ENCODE results near the gene SRGAP2B.
"Not testable (repeated sequence)": the region's sequence is repeated elsewhere in the genome, so short reads cannot be mapped to it uniquely, and the experiment has no call there.

The SRGAP2B gene

DNA sequence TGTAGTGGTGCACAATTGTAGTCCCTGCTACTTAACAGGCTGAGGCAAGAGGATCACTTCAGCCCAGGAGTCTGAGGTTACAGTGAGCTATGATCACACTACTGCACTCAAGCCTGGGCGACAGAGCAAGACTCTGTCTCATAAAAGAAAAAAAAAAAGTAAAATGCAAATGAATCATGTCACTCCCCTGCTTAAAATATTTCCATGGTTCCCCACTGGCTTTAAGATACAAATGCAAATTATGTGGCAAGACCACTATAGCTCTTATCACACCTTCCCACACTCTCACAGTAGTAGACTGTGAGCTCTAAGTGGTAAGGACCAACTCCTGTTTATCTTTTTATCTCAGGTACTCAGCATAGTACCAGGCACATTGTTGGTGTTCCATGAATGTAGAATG lies 53.6 kb downstream of the SRGAP2B start:
- DNase-seq, result not testable (repeated sequence)

DNA sequence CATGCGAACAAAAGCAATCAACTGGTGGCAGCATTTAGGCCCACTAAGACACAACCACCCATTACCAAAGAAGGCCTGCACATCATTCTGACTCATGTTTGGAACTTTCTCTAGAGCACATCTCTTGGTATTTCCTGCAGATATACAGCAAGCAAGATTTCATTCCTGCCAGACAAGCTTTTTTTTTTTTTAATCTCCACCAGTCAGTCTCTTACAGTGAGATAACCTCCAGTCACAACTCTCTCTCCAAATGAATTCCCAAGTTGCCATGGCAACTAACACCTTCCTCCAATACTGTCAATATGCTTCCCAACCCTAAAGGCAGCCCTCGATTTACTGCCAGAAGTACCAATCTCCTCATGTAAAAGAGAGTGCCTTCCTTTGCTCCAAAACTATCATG lies 59.1 kb downstream of the SRGAP2B start:
- DNase-seq, result not testable (repeated sequence)

DNA sequence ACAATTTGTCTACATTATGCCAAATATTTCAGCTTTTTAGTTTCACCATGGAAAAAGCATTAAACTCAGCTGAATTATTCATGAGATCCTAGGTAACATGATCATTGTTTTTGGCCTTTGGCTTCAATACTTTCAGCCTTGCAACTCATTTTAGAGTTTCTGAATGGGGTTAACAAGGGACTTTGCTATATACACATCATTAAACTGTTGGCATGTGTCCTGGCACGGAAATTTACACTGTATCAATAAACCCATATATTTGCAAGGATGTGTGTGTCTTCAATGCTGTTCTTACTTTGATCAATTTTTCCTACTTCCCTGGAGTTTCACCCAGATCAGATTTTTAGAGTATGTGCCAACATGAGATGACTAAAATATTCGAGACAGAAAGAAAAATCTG lies 61.6 kb downstream of the SRGAP2B start:
- not testable (repeated sequence) for DNase-seq

DNA sequence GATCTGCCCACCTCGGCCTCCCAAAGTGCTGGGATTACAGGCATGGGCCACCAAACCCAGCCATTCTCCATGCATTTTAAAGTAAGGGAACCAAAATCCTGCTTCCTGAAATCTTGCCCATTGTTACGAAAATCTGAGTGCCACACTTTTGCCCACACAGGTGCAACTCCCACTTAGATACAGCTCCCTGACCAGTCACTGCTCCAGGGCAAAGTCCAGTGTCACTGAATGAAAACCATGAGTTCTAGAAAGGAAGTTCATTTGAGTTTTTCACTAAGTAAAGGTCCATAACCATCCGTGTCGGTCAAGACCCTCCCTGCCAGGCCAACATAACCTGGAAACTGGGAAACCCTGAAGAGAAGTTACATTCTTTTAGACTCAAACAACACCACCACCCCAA lies 67.9 kb downstream of the SRGAP2B start:
- not testable (repeated sequence) for DNase-seq

GRCh38 chr1:145025286-145025685 lies 69.8 kb downstream of the SRGAP2B start:
- not testable (repeated sequence) for DNase-seq

DNA sequence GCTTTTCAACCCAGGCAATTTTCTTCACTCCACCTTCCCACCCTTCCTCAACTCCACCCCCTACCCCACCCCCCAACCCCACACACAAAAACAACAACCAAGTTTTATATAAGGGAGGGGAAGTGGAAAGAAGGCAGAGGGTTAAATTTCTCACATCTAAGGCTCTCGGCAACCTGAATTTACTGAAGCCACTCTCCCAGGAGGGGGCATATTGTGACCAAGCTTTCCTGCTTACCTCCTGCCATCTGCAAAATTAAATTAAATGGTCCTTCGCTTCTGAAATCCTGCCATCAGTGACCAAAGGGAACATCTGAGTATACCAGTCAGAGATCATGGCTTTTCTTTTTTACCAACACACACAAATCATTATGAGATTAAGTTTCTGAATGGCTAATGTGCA lies 72.9 kb downstream of the SRGAP2B start:
- not testable (repeated sequence) for DNase-seq

- not testable (repeated sequence) for DNase-seq
Measured at GRCh38 chr1:145021749-145022148, 73.4 kb downstream of the SRGAP2B start.

DNA sequence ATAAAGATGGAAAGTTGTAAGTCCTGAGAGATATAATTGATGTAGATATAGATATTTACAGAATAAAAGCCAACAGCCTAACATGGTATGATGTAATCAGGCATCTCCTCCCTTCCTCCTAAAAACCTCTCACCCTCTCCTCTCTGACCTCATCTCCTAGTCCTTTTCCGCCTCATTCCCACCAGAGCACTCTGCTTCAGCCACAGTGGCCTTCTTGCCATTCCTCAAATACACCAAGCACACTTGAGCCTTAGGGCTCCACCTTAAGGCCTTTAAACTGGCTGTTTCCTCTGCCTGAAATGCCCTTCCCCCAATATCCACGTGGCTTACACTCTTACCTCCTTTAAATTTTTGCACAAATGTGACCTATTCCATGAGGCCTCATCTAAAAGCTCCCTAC lies 75.4 kb downstream of the SRGAP2B start:
- DNase-seq, result not testable (repeated sequence)

- not testable (repeated sequence) for DNase-seq
Measured at GRCh38 chr1:145017725-145018124, 77.4 kb downstream of the SRGAP2B start.

DNA sequence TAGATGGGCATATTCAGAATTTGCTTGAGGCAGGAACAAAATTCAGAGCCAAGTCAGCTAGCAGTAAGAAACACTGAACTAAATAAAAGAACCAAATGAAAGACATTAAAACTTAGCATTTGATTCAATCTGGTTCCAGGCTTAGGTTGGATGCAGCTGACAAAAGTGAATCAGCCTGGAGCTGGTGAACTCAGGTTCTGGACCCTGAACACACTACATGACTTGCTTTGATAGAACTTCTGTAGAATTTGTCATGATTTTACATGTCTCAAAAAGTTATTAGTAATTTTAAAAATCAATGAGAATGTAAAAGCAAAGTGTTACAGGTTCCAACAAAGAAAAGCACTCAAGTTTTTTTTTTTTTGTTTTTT lies 78.7 kb downstream of the SRGAP2B start:
- not testable (repeated sequence) for DNase-seq

GRCh38 chr1:145015744-145016491 lies 79.2 kb downstream of the SRGAP2B start:
- DNase-seq, result not testable (repeated sequence)

- DNase-seq, result not testable (repeated sequence)
Measured at GRCh38 chr1:145013353-145013752, 81.8 kb downstream of the SRGAP2B start.

DNA sequence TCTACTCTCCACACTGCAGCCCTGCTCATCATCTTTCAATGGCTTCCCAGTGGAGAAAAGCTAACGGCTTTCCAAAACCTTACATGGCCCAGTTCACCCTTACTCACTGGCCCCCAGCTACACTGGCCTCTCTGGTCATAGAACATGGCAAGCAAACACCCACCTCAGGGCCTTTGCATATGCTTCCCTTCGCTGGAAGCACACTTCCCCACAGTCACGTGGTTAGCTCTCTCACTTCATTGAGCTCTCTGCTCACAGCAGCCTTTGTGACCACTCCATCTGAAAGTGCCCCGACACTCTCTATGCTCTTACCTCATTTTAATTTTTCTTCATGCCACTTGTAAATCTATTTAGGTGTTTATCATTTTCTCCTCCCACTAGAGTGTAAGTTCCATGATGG lies 83.3 kb downstream of the SRGAP2B start:
- not testable (repeated sequence) for DNase-seq

DNA sequence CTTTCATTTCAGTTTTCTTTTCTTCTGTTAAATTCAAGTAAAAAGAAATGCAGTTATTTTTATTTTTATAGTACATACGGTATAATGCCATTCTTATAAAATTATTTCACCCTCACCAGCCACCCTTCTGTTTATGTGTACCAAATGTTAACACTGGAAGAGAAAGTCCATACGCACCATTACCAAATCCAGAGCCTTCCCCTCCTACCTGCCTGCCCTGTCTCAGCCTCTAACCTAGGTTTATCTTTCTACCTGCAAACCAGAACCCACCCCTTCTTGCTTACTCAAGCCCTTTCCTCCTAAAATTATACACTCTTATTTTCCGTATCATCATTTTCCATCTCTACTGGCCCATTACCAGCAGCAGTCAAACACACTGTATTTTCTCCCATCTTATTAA lies 84.5 kb downstream of the SRGAP2B start:
- not testable (repeated sequence) for DNase-seq

GRCh38 chr1:145009928-145010327 lies 85.2 kb downstream of the SRGAP2B start:
- not testable (repeated sequence) for DNase-seq

DNA sequence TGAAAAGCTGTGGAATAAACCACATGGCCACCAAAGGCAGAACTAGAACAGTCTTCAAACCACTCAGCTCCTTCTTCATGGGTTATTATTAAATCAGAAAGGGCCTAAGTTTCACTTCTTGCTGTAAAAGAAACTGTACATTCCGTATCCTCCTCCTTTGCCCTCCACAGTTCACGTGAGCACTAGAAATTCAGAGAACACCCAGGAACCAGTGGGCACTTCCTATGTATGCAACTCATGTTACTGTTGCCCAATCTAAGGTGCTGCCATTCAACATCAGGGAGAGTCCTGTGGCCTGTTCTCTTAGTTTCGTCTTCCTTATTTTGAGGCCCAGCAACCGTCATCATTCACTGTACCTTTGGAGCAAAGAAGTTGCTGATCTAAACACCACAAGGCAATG lies 86.7 kb downstream of the SRGAP2B start:
- DNase-seq, result not testable (repeated sequence)

DNA sequence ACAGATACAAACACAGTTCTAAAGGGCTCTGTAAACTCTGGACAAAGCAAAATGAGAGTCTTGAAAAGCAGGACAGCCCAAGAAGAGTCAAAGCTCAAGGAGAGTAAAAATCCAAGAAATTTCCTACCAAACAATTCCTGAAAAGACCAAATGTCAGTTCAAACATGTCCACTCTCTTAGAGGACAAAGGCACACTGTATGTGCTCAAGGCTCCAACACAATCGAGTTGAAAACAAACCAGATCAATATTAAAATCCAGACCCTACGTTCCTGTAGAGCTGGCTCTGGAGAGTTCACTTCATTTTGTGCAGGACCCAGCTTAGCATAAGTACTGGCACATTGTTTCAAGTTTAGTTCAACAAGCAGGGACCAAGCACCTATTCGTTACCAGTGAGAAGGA lies 90.0 kb downstream of the SRGAP2B start:
- DNase-seq, result not testable (repeated sequence)

GRCh38 chr1:145001381-145001780 lies 93.7 kb downstream of the SRGAP2B start:
- not testable (repeated sequence) for DNase-seq

DNA sequence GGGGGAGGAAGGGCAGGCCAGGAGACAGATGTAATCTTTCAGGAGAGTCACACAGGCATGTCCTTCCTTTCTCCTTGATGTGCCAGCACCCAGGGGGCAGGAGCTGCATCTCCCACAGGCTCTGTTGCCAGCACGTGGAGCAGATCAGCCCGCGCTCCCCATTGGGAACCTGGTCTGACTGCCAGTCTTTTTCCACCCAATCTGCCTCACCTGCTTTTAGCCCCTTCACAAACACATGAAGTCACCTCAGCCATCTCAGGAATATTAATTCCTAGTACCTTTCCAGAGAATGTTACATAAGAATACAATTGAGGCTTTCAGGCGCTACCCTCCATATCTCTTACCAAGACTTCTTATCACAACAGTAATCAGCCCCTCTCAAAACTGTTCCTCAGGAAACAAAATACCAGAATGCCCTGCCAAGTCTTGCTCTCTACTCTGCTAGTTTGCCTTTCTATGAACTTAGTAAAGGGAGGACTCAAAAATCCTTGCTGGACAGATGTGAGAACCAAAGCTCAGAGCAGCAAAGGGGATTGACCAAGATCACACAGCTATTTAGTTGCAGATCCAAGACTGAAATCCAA lies 94.3 kb downstream of the SRGAP2B start:
- DNase-seq, result not testable (repeated sequence)

GRCh38 chr1:145000074-145000742 lies 94.9 kb downstream of the SRGAP2B start:
- DNase-seq, result not testable (repeated sequence)

DNA sequence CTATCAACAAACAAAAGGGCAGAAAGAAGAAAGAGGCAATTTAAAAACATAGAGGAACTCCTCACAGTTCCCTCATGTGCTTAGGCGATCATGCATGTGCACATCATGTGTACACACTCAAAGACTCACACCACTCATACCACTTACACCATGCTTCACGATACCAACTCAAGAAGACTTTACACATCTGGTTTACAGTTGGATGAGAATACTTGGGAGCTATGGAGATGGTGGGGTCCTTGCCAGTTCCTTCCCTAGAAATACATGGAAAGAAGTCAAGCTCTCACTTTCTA lies 96.2 kb downstream of the SRGAP2B start:
- DNase-seq, result not testable (repeated sequence)

GRCh38 chr1:144998134-144998980 lies 96.8 kb downstream of the SRGAP2B start:
- not testable (repeated sequence) for DNase-seq

DNA sequence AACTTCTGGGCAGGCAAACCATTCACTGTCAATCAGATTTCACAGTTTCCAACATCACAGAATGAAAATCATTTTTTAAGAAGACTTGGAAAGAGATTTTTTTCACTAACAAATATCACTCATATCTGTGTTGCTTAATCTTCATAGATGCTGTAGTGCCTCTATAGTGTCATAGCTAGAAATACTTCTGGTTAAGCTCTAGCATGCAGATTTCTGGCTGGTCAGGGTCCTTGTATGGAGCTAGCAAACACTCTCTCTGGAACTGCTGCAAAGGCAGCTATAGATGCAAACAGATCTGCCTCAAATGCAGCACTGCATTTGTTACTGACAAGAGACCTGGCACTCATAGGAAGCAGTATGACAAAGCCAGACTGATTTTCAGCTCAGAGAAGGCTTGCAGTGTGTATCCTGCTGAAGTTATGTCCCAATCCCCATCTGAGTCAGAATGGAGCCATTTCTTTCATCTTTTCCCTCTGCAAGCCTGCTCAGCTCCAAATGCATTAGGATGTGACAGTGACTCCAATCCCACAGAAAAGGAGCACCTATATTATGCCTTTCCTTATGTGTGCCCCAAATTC lies 99.2 kb downstream of the SRGAP2B start:
- not testable (repeated sequence) for DNase-seq
